Mucosa of stomach (tissue), 1 donor: ENCODE measurements around the gene IPO11.

Experiments used
- H3K27me3 ChIP-seq: one replicate; pipeline ENCODE4 v1.7.0; 2013; ENCODE audit warnings: mild to moderate bottlenecking, low read length; ENCODE audit not compliant: control insufficient read depth, insufficient read depth
- H3K36me3 ChIP-seq: one replicate; pipeline ENCODE4 v1.7.0; 2013; ENCODE audit warnings: low read length; ENCODE audit not compliant: control insufficient read depth, insufficient read depth
- H3K4me1 ChIP-seq: one replicate; pipeline ENCODE4 v1.7.0; 2013; ENCODE audit warnings: mild to moderate bottlenecking, low read length; ENCODE audit not compliant: control insufficient read depth, insufficient read depth
- H3K4me3 ChIP-seq: one replicate; pipeline ENCODE4 v1.7.0; 2013; ENCODE audit warnings: low read length
- H3K9ac ChIP-seq: one replicate; pipeline ENCODE4 v1.7.0; 2013; ENCODE audit warnings: mild to moderate bottlenecking, low read length, moderate library complexity
- H3K9me3 ChIP-seq: one replicate; pipeline ENCODE4 v1.7.0; 2013; ENCODE audit warnings: mild to moderate bottlenecking, low read length, moderate library complexity; ENCODE audit not compliant: control insufficient read depth
- donor health status: Pancreatic carcinoma.

IPO11 gene

GRCh38 chr5:62412549-62413329 is at the start of gene IPO11:
TSS of gene IPO11 (plus strand) at chr5:62412763. CDS start at chr5:62437280, 24,517 bp downstream.
- peaks cover 6% of the 10 kb centered on the region for H3K4me1 ChIP-seq
- peak within 1 kb of the TSS; percentile 65 for H3K4me3 ChIP-seq
- no peaks in the 10 kb centered on the region for H3K27me3 ChIP-seq
- no peaks in the 10 kb centered on the region for H3K9me3 ChIP-seq
- no peaks in the 10 kb centered on the region for H3K36me3 ChIP-seq
- H3K9ac ChIP-seq = peak within 1 kb of the TSS; percentile 85

- Histone ChIP-seq H3K27me3 (no peaks in the 10 kb centered on the region), H3K9ac (no peak overlapping the region), H3K9me3 (no peaks in the 10 kb centered on the region), H3K36me3 (no peaks in the 10 kb centered on the region), H3K4me1 (no peaks in the 10 kb centered on the region), H3K4me3 (no peak overlapping the region)
Observed at GRCh38 chr5:62369039-62369438, 43.5 kb upstream of the IPO11 start.

GRCh38 chr5:62371409-62371808 is 41.2 kb upstream of the IPO11 start:
- H3K9ac ChIP-seq = no peak overlapping the region
- H3K36me3 ChIP-seq = no peaks in the 10 kb centered on the region
- no peak overlapping the region for H3K4me3 ChIP-seq
- H3K27me3 ChIP-seq = no peaks in the 10 kb centered on the region
- H3K4me1 ChIP-seq = peaks cover 5% of the 10 kb centered on the region
- no peaks in the 10 kb centered on the region for H3K9me3 ChIP-seq

GRCh38 chr5:62372600-62372999 is 40.0 kb upstream of the IPO11 start:
- no peak overlapping the region for H3K9ac ChIP-seq
- H3K36me3 ChIP-seq = no peaks in the 10 kb centered on the region
- H3K9me3 ChIP-seq = no peaks in the 10 kb centered on the region
- H3K4me3 ChIP-seq = no peak overlapping the region
- peaks cover 5% of the 10 kb centered on the region for H3K4me1 ChIP-seq
- H3K27me3 ChIP-seq = no peaks in the 10 kb centered on the region

- H3K9me3 ChIP-seq = no peaks in the 10 kb centered on the region
- H3K27me3 ChIP-seq = no peaks in the 10 kb centered on the region
- H3K4me3 ChIP-seq = no peak overlapping the region
- H3K4me1 ChIP-seq = peaks cover 5% of the 10 kb centered on the region
- no peak overlapping the region for H3K9ac ChIP-seq
- no peaks in the 10 kb centered on the region for H3K36me3 ChIP-seq
Observed at GRCh38 chr5:62373382-62373781, 39.2 kb upstream of the IPO11 start.

- Histone ChIP-seq H3K9ac (no peak overlapping the region), H3K4me1 (peaks cover 5% of the 10 kb centered on the region), H3K4me3 (no peak overlapping the region), H3K36me3 (no peaks in the 10 kb centered on the region), H3K9me3 (no peaks in the 10 kb centered on the region), H3K27me3 (no peaks in the 10 kb centered on the region)
Observed at GRCh38 chr5:62374090-62374489, 38.5 kb upstream of the IPO11 start.

- H3K4me3 ChIP-seq = no peak overlapping the region
- H3K4me1 ChIP-seq = peaks cover 5% of the 10 kb centered on the region
- no peaks in the 10 kb centered on the region for H3K9me3 ChIP-seq
- no peaks in the 10 kb centered on the region for H3K27me3 ChIP-seq
- no peak overlapping the region for H3K9ac ChIP-seq
- H3K36me3 ChIP-seq = no peaks in the 10 kb centered on the region
Observed at GRCh38 chr5:62375627-62376026, 36.9 kb upstream of the IPO11 start.

GRCh38 chr5:62376064-62376463 is 36.5 kb upstream of the IPO11 start:
- no peak overlapping the region for H3K4me3 ChIP-seq
- H3K9ac ChIP-seq = no peak overlapping the region
- no peaks in the 10 kb centered on the region for H3K36me3 ChIP-seq
- H3K27me3 ChIP-seq = no peaks in the 10 kb centered on the region
- no peaks in the 10 kb centered on the region for H3K9me3 ChIP-seq
- H3K4me1 ChIP-seq = peaks cover 5% of the 10 kb centered on the region

- no peak overlapping the region for H3K4me3 ChIP-seq
- no peaks in the 10 kb centered on the region for H3K27me3 ChIP-seq
- no peaks in the 10 kb centered on the region for H3K4me1 ChIP-seq
- H3K9me3 ChIP-seq = no peaks in the 10 kb centered on the region
- H3K36me3 ChIP-seq = no peaks in the 10 kb centered on the region
- no peak overlapping the region for H3K9ac ChIP-seq
Observed at GRCh38 chr5:62385131-62385530, 27.4 kb upstream of the IPO11 start.

- Histone ChIP-seq H3K9me3 (no peaks in the 10 kb centered on the region), H3K4me1 (no peaks in the 10 kb centered on the region), H3K9ac (no peak overlapping the region), H3K4me3 (no peak overlapping the region), H3K27me3 (no peaks in the 10 kb centered on the region), H3K36me3 (no peaks in the 10 kb centered on the region)
Observed at GRCh38 chr5:62385816-62386400, 26.7 kb upstream of the IPO11 start.

- Histone ChIP-seq H3K27me3 (no peaks in the 10 kb centered on the region), H3K36me3 (no peaks in the 10 kb centered on the region), H3K9ac (no peak overlapping the region), H3K4me3 (no peak overlapping the region), H3K4me1 (no peaks in the 10 kb centered on the region), H3K9me3 (no peaks in the 10 kb centered on the region)
Observed at GRCh38 chr5:62386824-62387223, 25.7 kb upstream of the IPO11 start.

GRCh38 chr5:62395210-62395950 is 17.2 kb upstream of the IPO11 start:
- H3K36me3 ChIP-seq = peaks cover 4% of the 10 kb centered on the region
- no peaks in the 10 kb centered on the region for H3K27me3 ChIP-seq
- no peak overlapping the region for H3K9ac ChIP-seq
- no peaks in the 10 kb centered on the region for H3K9me3 ChIP-seq
- no peaks in the 10 kb centered on the region for H3K4me1 ChIP-seq
- H3K4me3 ChIP-seq = no peak overlapping the region
